CD4-positive, alpha-beta T cell treated with Interleukin-2 at 100 ng/mL for 4 hours (primary cell): Measurements from ENCODE around the gene PLCG1.

Experiments used
- DNase-seq: peaks from one replicate; pipeline ENCODE4 v3.0.0-alpha.2; 2020; ENCODE audit warnings: low spot score

PLCG1 gene

DNA sequence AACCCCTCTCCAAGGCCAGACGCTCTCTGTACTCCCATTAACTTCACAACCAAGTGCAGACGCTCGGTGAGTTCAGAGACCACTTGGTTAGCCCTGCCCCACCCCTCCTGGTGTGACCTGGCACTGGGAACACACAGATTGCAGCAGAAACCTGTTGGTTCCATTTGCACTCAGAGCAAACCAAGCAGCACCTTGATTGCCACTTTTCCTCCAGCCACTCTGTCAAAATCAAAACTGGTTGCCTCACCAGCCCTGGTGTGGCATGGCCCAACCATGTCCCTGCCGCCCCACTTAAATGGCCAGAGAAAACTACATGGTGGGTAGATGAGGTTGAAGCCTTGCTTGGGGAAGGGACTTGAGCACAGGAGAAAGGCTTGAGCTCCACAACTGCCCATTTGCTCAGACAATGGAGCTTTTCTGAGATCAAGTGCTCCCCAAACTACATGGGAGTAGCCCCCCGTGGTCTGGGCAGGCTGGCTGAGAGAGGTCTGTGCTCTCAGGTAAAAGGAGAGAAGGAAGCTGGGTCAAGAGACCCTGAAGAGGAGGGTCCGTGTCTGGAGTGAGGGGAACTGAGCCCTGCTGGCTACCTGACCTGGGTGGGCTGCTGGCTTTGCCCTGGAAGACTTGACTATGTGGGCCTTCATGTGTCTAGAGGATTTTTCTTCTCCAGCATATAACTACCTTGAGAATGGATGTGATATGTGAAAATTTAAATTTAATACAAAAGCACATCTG lies 43.4 kb downstream of the PLCG1 start:
- DNase-seq = no peak

DNA sequence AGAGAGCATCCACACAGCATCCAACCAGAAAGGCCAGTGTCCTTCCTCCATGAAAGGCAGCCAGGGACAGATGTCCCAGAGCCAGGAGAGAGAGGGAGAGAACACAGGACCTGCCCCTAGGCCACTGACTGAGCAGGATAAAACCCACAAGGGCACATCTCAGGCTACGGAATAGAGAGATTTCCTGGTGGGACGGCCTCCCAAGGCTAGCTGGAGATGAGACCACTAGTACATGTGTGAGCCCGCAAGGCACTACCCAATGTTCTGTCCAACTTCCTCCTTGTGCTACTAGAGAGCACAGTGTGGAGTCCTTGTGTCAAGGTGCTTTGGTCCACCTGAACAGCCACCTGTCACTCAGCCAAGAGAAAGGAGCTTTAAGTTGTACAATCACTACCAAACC lies 44.2 kb downstream of the PLCG1 start:
- DNase-seq = no peak

DNA sequence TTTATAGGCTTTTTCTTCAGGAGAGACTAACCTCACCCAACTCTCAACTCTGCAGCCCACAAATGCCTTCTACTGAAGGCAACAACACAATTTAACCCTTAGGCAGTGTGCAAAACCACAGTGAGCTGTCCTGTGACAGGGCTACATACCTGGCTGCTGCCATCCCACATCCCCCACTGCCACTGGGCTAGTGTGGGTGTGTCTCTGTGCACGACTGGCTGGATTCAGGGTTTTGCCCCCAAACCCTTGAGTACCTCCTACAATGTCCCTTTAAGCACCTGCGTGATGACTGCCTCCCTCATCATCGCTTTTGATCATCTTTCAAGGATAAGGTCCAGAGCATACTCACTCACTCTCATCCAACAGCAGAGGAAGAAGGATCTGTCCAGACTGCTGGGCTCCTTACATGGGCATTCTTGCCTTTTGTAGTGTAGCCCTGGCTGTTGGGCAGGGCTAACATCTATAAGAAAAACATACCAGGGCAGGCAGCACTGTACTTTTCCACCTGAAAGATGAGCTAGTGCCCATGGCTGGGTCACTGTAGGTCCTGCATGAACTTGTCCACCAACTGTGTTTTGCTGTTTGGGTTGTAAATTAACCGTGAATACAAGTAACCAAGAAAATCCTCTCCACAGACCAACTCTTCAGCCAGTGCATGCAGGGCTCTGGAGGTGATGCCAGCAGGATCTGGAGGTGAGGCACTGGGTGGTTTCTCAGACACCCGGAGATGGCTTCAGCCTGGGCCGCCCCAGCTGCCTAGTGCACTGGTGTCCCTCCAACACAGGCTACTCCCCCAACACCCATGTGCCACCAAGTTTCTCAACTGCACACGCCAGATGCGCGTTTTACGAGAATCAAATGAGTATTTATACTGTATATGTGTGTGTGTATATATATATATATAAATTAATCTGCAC lies 45.2 kb downstream of the PLCG1 start:
- DNase-seq = no peak

DNA sequence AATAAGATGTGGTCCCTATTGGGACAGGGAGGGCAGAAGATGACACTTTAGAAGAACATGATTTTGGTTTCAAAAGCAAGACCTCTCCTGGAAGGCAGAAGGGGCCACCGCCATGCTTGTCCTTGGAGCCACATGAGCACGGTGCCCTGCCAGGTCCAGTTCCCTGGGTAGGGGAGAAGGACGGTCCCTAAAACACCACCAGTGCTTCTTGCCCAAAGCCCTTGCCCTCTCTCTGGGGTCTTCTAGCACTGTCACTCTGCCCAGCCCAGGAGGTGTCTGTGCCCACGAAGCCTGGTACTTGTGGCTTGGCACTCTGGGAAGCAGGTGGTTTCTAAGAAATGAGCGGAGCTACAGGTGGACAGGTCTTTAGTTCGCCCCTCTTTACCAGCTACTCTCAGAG lies 46.0 kb downstream of the PLCG1 start:
- no peak for DNase-seq

DNA sequence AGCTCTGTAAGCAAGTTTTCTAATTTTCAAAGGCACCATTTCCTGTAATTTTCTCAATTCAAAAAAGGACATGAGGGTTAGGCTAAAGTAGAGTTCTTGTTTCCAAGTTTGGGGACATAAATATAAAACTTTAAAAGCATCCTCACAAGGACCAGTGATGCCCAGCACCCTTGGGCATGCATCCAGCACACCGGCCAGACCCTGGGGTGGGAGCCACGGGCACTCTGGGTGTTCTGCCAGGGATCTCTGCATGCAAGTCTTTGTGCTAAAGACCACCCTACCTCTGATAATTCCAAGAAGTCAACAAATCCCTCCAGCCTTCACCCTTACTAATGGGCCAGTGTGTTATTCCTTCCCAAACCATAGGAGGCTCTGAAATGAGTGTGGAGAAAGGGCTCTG lies 46.5 kb downstream of the PLCG1 start:
- DNase-seq = no peak

DNA sequence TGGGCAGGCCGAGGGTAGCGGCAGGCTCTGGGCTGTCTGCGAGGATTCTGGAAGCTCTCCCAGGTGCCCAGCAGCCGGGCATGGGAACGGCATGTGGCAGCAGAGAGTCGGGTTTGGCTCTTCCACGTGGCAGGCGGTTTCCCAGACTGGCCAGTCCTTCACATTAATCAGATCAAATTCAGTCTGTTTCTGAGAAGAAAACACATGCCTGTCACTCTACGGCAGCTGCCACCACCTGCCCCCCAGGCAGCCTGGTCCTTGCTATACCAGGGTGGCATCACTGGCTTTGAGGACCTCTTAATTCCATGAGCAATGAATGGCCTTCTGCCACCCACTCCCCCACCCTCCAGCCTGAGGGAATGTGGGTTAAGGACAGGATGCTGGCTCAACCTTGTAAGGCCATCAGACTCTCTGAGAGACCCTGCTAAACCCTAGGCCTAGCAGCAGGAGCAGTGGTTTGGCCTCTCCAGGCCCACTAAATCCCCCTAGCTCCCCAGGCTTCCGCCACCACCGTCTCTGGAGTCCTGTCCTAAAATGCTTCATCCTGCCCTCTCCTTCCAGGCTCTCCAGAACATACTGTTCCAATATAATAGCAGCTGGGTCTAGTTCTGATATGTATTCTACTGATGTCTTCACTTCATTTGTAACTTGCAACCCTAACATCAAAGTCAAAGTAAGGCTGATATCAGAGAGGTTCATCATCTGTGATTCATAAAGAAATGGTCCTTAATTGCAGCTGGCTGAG lies 47.8 kb downstream of the PLCG1 start:
- no peak for DNase-seq

DNA sequence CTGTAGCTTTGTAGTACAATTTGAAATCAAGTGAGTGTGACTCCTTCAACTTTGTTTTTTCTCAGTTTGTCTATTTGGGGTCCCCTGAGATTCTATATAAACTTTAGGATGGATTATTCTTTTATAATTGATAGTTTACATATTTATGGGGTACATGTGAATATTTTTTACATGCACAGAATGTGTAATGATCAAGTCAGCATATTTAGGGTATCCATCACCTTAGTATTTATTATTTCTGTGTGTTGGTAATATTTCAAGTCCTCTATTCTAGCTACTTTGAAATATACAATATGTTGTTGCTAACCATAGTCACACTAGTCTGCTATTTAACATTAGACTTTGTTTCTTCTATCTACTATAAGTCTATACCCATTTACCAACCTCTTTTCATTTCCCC lies 50.3 kb downstream of the PLCG1 start:
- no peak for DNase-seq

DNA sequence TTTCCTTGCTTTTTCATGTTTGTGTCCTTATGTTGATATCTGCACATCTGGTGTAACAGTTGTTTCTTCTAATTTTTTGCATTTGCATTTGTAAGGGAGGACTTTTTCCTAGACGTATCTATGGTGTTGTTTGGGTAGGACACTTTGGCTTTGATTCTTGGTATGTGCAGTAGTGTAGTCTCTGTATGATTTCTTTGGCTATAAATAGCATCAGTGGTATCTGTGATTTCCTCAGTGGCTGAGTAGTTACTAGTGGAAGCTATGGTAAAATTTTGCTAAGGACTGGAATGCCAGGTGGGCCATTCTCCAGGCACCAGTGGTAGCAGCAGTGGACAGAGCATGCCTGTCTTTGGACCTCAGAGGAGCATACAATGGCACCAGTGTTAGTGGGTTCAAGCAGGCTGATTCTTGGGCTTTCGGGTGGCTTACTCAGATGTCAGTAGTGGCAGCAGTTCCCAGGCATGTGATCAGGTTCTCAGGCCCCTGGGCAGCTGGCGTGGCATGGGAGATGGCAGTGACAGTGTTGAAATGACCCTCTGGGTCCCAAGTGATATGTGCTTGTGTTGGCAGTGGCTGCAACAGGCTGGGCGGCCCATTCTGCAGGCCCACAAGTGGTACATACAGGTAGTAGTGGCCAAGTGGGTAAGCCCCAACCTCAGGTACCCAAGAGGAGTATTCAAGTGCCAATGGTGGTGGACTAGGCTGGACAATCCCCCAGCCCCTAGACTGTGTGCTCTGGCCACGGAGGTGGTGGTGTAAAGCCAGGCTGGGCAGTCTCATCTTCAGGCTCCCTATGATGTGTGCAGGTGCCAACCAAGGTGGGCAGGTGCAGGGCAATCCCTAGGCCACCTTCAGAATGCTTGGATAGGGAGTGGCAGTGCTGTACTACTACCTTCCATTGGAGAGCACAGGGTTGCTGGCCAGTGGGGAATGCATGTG lies 54.5 kb downstream of the PLCG1 start:
- no peak for DNase-seq

DNA sequence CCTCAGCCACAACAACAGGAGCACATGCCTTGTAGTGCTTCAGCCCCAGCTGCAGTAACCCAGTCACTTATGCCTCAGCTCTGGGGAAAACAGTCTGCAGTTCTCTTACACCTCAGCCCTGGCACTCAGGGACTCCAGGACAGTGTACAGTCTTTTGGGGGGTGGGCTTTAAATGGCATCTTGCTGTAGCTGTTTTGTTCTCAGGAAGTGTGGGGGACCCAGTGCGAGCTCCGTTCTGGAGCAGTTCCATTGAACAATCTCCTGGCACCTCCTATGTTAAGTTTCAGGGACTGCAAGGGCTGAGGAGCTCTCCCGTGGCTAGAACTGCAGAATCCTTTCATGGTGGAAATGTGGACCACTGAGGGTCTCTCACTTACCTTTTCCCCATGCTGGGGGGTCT lies 55.2 kb downstream of the PLCG1 start:
- no peak for DNase-seq

DNA sequence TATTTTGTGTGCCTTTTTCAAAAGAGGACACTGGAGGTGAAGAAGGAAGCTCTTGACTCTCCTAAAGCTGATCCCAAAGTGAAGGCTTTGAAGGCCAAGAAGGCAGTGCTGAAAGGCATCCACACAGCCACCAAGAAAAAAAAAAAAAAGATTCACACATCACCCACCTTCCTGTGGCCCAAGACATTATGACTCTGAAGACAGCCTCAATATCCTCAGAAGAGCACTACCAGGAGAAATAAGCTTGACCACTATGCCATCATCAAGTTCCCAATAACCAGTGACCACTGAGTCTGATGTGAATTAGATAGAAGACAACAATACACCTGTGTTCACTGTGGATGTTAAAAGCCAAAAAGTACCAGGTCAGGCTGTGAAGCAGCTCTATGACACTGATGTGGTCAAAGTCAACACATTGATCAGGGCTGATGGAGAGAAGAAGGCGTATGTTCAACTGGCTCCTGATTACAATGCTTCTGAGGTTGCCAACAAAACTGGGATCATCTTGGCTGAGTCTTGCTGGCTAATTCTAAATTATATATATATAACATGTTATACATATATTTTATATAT lies 59.4 kb downstream of the PLCG1 start:
- no peak for DNase-seq

DNA sequence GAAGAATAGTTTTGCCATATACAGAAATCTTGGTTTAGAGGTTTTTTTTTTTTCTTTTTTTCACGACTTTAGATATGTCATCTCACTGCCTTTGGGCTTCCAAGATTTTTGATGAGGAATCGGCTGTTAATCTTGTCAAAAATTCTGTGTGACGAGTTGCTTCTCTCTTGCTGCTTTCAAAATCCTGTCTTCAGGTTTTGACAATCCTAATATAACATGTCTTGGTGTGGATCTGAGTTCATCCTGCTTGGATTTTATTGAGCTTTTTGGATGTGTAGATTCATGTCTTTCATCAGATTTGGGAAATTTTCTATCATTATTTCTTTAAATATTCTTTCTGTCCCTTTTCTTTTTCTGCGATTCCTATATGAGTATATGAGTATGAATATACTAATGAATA lies 61.1 kb downstream of the PLCG1 start:
- no peak for DNase-seq

DNA sequence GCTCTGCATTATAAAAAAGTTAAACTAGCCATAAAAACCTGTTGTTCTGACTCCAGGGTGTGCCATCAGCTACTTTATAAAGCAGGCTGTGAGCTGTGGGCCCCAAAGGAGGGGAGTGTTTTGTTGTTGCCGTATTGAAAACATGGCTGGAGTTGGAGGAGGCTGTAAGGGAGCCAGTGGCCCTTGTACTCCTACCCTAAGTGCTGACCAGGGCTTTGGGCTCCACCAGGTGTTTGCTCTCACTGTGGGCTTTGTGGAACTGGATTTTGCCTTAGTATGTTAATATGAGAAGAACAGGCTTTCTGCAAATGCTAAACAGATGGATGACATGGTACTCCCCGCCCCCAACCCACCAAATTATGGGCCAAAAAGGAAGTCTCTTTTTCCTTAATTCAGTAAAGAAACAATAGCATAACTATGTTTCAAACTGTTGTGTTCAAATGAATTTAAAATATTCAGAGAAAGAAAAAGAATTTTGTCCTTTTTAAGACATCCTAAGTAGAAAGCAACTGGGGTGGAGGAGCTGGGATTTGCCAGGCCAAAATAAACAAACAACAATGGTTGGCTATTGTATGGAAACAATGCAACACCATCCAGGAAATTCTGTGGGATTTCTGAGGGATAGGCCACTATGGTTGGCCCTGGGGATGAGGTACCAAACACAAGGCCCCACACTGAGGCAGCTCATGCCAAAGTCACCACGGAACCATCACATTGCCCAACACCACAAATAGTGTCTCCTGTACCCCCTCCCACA lies 63.3 kb downstream of the PLCG1 start:
- DNase-seq = no peak

DNA sequence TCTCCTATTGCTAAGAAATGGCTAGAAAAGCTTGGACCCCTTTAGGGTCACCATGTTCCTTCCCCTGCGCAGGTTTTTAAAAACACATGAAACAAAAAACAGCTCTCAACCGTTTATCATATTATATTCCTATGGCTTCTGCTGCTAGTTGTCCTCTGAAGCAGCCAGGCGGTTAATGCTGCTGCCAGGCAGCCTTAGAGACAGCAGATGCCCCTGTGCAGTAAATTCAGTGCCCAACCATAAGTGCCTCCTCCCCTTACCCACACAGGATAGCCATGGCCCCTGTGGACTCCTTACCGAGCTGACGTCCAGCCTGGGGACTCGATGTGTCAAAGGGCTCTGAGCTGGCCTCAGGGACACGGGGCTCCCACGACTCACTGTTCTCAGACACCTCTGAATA lies 64.4 kb downstream of the PLCG1 start:
- DNase-seq = no peak

DNA sequence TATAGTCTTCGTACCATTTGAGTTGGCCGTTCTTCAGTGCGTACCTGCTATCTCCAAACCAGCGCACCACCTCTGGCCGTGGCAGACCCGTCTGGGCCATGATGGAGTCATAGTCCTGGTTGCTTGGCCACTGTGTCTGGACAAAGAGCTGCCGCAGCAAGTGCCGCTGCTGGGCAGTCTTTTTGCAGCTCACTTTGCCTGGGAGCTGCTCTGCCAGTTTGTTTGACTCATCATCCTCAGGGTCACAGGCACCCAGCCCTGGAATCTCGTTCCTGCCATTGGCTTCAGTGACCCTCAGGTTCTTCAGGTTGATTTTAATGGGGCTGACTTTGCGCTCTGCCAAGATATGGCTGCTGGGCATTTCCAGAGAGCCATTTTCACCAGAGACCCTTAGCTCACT lies 65.1 kb downstream of the PLCG1 start:
- DNase-seq = no peak

DNA sequence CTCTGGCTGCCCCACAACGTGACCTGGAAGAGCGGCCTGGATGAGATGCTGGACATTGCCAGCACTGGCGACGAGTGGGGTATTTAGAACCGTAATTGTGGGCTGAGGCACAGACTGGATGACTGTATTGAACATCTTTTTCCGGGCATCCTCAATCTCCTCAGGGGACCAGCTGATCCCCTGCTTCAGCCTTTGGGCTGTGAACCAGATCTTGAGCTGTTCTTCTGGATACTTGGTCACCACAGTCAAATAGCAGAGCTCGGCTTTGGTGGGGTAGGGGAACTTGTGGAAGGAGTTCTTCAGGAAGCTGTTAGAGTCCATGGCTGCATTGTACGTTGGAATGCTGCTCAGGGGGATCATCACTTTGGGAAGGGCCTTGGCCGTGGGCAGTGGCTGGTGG lies 66.3 kb downstream of the PLCG1 start:
- DNase-seq = no peak

DNA sequence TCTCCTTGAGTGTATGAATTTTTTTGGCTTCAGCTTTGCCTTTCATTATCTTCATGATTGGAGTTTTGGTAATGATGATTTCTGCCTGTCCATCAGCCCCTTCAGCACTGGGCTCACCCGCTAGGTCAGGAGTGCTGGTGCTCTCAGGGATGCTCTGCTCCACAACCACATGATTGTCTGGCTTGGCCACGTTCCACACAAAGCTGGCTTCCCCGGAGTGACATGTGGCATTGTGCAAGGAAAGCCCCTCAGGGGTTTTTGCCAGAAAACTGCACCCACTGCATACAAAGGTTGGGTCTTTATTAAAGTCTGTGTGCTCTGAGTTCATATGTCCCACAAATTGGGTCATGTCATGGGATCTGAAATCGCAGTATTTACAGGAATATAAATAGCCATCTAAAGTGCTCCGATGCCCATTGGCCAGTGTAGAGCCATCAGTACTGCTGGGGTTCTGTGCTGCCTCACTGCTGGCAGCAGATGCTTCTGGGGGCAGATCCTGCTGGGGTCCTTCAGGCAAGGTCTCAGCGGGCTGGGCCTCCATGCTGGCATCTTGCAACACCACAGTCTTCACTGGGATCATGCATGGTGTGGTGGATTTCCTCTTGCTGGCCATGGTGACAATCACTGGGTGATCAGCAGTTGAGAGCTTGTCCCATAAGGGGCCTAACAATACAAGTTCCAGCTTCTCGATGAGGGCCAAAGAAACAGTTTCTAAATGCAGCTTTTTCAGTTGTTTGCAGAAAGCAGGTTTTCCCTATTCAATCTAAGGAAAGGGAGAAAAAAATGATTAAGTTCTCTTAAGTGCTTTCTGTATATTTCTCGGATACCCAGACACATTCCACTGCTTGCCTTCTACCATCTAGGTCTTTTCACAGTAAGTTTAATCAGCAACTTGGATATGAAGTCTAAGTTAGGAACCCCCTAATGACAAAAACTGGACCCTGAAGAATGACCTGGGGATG lies 67.2 kb downstream of the PLCG1 start:
- DNase-seq = no peak

DNA sequence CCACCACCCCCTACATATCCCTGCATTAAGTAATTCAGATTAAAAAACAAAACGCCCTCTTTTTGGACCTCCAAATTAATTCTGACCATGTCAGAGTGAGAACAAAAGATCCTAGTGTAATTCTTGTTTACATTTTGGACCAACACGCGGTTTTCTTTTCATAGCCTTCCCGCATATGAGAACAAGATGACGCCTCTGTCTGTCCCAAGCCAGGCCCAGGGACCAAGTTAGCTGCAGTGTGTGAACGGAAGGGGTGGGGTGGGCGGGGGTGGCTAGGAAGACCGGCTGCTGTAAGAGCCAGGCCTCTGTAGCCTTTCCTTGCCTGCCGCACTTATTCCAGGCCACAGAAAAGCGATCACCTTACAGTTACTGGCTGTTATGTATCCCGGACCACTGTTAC lies 68.0 kb downstream of the PLCG1 start:
- no peak for DNase-seq

DNA sequence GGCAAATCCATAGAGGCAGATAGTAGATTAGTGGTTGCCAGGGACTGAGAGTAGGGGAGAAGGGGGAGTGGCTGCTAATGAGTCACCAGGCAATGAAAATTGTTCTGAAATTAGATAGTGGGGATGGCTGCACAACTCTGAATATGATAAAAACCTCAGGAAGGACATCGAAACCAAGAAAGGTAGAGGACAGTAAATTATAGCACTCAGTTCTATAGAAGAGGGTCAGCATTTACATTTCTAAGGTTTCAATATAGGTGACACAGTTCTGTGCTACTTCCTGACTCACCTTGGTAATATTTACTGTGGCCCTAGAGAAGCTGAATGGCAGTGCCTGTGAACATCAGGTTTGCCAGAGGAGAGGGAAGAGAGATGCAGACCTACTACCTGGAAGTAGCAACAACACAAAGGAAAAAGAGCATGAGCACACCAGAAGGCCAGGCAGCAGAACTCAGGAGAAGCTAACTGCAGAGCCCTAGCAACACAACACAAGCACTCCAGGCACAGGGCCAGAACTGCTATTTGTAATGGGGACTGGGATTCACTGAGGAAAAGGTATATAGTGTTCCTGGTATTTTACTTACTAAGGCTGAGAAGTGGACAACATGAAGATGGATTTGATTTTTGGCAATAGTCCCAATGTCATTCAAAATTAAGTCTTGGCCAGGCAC lies 75.9 kb downstream of the PLCG1 start:
- DNase-seq = no peak

DNA sequence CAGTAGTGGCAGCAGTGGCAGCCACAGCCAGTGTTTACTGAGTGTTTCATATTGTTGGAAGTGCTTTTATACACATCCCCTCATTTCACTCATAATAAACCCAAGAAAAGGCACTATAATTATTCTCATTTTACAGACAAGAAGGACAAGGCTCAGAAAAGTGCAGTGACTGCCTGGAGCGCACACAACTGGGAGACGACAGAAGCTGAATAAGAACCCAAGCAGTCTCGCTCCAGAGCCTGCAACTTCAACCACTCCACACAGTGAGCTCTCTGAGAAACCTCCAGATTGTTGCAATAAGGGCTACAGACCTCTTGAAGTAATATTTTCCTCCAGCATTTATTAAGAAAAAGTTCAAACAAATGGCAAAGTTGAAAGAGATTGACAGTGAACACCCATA lies 76.9 kb downstream of the PLCG1 start:
- no peak for DNase-seq
